ENCODE data around the gene LEP. TPM values are rescaled to one million over a fixed set of nuclear protein-coding genes. Genes with fewer than 3 reads are reported as not detected.

The LEP gene
- total RNA-seq, 1 experiment from 2014 or later = not detected

GRCh38 chr7:128287556-128287955 lies 46.5 kb downstream of the LEP start:
- Histone ChIP-seq H3K4me1 (ENCODE audit: control insufficient read depth in 1 of 2, insufficient read depth in 2 of 2, low read length in 2 of 2) (no peaks in the 10 kb centered on the region), H3K9me3 (ENCODE audit: control insufficient read depth in 1 of 2, insufficient read depth in 1 of 2, low read depth in 1 of 2, low read length in 2 of 2) (no peaks in the 10 kb centered on the region), H3K36me3 (ENCODE audit: control insufficient read depth in 1 of 2, insufficient read depth in 2 of 2, low read length in 2 of 2) (no peaks in the 10 kb centered on the region), H3K4me2 (ENCODE audit: low read length) (no peak overlapping the region), H4K20me1 (ENCODE audit: insufficient read depth) (no peaks in the 10 kb centered on the region), H3K4me3 (replicated peaks in 1 of 2; ENCODE audit: low read depth in 1 of 2, low read length in 2 of 2) (no peak overlapping the region), H3K9ac (ENCODE audit: low read length) (no peak overlapping the region), H3K27ac (ENCODE audit: low read depth, low read length) (no peak overlapping the region), H3K79me2 (ENCODE audit: insufficient read depth, low read length) (no peaks in the 10 kb centered on the region), H3K27me3 (ENCODE audit: insufficient read depth, low read length) (no peaks in the 10 kb centered on the region), H2AFZ (ENCODE audit: low read depth, low read length, poor library complexity, severe bottlenecking) (no peak overlapping the region), H3K9me2 (ENCODE audit: insufficient read depth) (no peaks in the 10 kb centered on the region)
- TF ChIP-seq MAX (IDR thresholded peaks at IDR 0.05) (no peak), CEBPB (IDR thresholded peaks at IDR 0.05; ENCODE audit: low read depth) (no peak), EZH2phosphoT487 (IDR thresholded peaks at IDR 0.05; ENCODE audit: borderline replicate concordance) (no peak), CTCF (IDR thresholded peaks at IDR 0.05 in 2 of 3, conservative IDR thresholded peaks at IDR 0.05 in 1 of 3; ENCODE audit: borderline replicate concordance in 1 of 3, insufficient read depth in 1 of 3, low read depth in 2 of 3, low read length in 2 of 3) (no peak), EZH2 (IDR thresholded peaks at IDR 0.05) (no peak), ZFX (IDR thresholded peaks at IDR 0.05) (no peak), SIN3A (IDR thresholded peaks at IDR 0.05; ENCODE audit: low read depth) (no peak), POLR2AphosphoS5 (IDR thresholded peaks at IDR 0.05; ENCODE audit: low read depth, low read length) (no peak), ZNF274 (IDR thresholded peaks at IDR 0.05; ENCODE audit: low read depth, low read length) (no peak), ATF3 (IDR thresholded peaks at IDR 0.05) (no peak), REST (IDR thresholded peaks at IDR 0.05; ENCODE audit: low read depth) (no peak), TCF7L2 (IDR thresholded peaks at IDR 0.05; ENCODE audit: borderline replicate concordance, extremely low read depth, insufficient read depth, insufficient read length) (no peak), ZBTB33 (IDR thresholded peaks at IDR 0.05; ENCODE audit: extremely low read depth, insufficient replicate concordance, low read length) (no peak), RAD21 (IDR thresholded peaks at IDR 0.05; ENCODE audit: low read depth) (no peak), SP1 (IDR thresholded peaks at IDR 0.05; ENCODE audit: low read depth) (no peak), ELF1 (IDR thresholded peaks at IDR 0.05; ENCODE audit: borderline replicate concordance, low read depth) (no peak), YY1 (IDR thresholded peaks at IDR 0.05; ENCODE audit: extremely low read depth, insufficient replicate concordance, low read depth, low read length) (no peak)
- ChIA-PET RAD21 (ENCODE audit: low non-redundant PET in 1 of 2, low total read pairs in 2 of 2, uncharacterized antibody in 2 of 2, unreplicated experiment in 2 of 2) (no interaction called here), POLR2A (no interaction called here), CTCF (no interaction called here)
- no TSS peak for BruUV-seq (replicated peaks)
- ATAC-seq (no peak), DNase-seq (ENCODE audit: low read depth, low spot score) (no peak)
- intact Hi-C loops (cut with micrococcal nuclease) = no loop called here
